Naive thymus-derived CD4-positive, alpha-beta T cell (primary cell): ENCODE data around the gene ABCA6. TPM values are rescaled to one million over a fixed set of nuclear protein-coding genes. Genes with fewer than 3 reads are reported as not detected.

Source experiments
- ATAC-seq: fragments of 150-1000 bp; cut with Tn5 transposase; 2 replicates; pipeline ENCODE4 v1.10.0; 2021; ENCODE audit warnings: mild to moderate bottlenecking, moderate library complexity
- CTCF ChIA-PET: fragments of 350-600 bp; sonication (Branson Sonifier 250); formaldehyde crosslinking; loops from one replicate; lab custom pipeline; 2021; ENCODE audit warnings: antibody characterized with exemption; lab: Charles Lee
- POLR2A ChIA-PET: fragments of 350-600 bp; sonication (Branson Sonifier 250); formaldehyde crosslinking; loops from one replicate; lab custom pipeline; 2021; ENCODE audit warnings: antibody characterized with exemption, inconsistent platforms; lab: Charles Lee
- DNase-seq, 9 donors: peaks; one replicate each; pipeline versions ENCODE4 v3.0.0 to v3.0.0-alpha.2; 2020 to 2022; ENCODE audit warnings: mixed read lengths in 1 of 9
- H3K27ac ChIP-seq: one replicate; pipeline ENCODE4 v1.7.0; 2013; ENCODE audit warnings: mild to moderate bottlenecking, low read depth, low read length, moderate library complexity
- H3K27me3 ChIP-seq, 2 donors: one replicate each; pipeline ENCODE4 v1.7.0; 2013; ENCODE audit warnings: low read length in 2 of 2, mild to moderate bottlenecking in 2 of 2, moderate library complexity in 2 of 2; ENCODE audit not compliant: control insufficient read depth in 2 of 2, insufficient read depth in 2 of 2
- H3K36me3 ChIP-seq, 3 experiments: 1 replicate in 2 of 3; 2 replicates in 1 of 3; pipeline ENCODE4 v1.7.0; 2013; ENCODE audit warnings: low read length in 3 of 3, mild to moderate bottlenecking in 3 of 3, moderate library complexity in 1 of 3; ENCODE audit not compliant: insufficient read depth in 3 of 3, control insufficient read depth in 2 of 3
- H3K4me1 ChIP-seq, 2 donors: one replicate each; pipeline ENCODE4 v1.7.0; 2013; ENCODE audit warnings: low read length in 2 of 2, mild to moderate bottlenecking in 2 of 2, moderate library complexity in 1 of 2; ENCODE audit not compliant: control insufficient read depth in 2 of 2, insufficient read depth in 2 of 2
- H3K4me3 ChIP-seq: 2 replicates; pipeline ENCODE4 v1.7.0; 2013; ENCODE audit warnings: mild to moderate bottlenecking, low read length
- H3K9me3 ChIP-seq, 3 experiments: 1 replicate in 2 of 3; 2 replicates in 1 of 3; pipeline ENCODE4 v1.7.0; 2013; ENCODE audit warnings: low read length in 3 of 3; ENCODE audit not compliant: control insufficient read depth in 2 of 3
- H3K27ac Mint-ChIP-seq, 9 donors: one replicate each; pipeline ENCODE4 v1.8.0; 2020 to 2022; ENCODE audit warnings: mixed read lengths in 9 of 9, mild to moderate bottlenecking in 8 of 9, moderate library complexity in 5 of 9, inconsistent platforms in 2 of 9
- H3K27me3 Mint-ChIP-seq, 5 donors: one replicate each; pipeline ENCODE4 v1.8.0; 2021 to 2022; ENCODE audit warnings: mixed read lengths in 5 of 5, mild to moderate bottlenecking in 1 of 5
- H3K36me3 Mint-ChIP-seq, 5 donors: one replicate each; pipeline ENCODE4 v1.8.0; 2020 to 2022; ENCODE audit warnings: mixed read lengths in 5 of 5, mild to moderate bottlenecking in 3 of 5, inconsistent platforms in 1 of 5
- H3K4me1 Mint-ChIP-seq, 7 donors: one replicate each; pipeline ENCODE4 v1.8.0; 2020 to 2022; ENCODE audit warnings: mixed read lengths in 7 of 7, mild to moderate bottlenecking in 3 of 7, inconsistent platforms in 1 of 7
- H3K4me3 Mint-ChIP-seq, 10 donors: one replicate each; pipeline ENCODE4 v1.8.0; 2020 to 2022; ENCODE audit warnings: mild to moderate bottlenecking in 10 of 10, mixed read lengths in 10 of 10, moderate library complexity in 6 of 10, inconsistent platforms in 2 of 10
- H3K9me3 Mint-ChIP-seq, 11 donors: one replicate each; pipeline ENCODE4 v1.8.0; 2020 to 2022; ENCODE audit warnings: mixed read lengths in 11 of 11, mild to moderate bottlenecking in 4 of 11, inconsistent platforms in 1 of 11, moderate library complexity in 1 of 11
- intact Hi-C, 2 donors: fragments of 100-400 bp; cut with micrococcal nuclease; formaldehyde crosslinking; loops; one replicate each; pipeline ENCODE4 v1.15.1; 2023
- polyA plus RNA-seq, 2 donors: library from polyadenylated mRNA; unstranded; fragments of 300-500 nt; fragmentation: Illumina TruSeq; gene quantifications; one replicate each; pipeline ENCODE4 v1.2.3, GENCODE V29; 2021
- total RNA-seq, 6 experiments: library from RNA in 5 of 6; stranded (reverse) in 5 of 6; gene quantifications; 1 replicate in 5 of 6; 2 replicates in 1 of 6; pipeline ENCODE4 v1.2.3 and lab custom pipeline; 2021 to 2026

The ABCA6 gene
- total and polyA plus RNA-seq, 7 experiments from 2014 or later, result 0.24 to 1.1 (median 0.93) TPM; not detected in 2

DNA sequence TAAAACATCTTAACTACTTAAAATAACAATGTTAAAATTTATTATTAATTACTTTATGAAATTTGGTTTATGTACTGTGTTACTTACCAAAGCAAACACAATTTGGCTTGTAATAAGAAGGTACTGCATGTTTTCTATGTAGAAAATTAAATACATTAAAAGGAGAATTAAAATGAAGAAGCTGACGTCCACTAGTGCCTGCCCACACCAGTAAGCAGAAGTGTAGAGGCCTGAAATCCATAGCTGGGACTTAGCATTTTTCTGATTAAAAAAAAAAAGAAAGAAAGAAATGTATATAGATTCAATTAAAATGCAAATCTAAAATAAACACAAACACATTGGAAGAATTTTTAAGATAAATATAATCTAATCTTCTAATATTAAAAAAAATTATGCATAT lies 45.2 kb downstream of the ABCA6 start:
- Mint-ChIP-seq H3K36me3 (no peaks in the 10 kb centered on the region), H3K4me3 (no peak overlapping the region), H3K27ac (no peak overlapping the region), H3K27me3 (peaks cover 0 to 16% (median 7%) of the 10 kb centered on the region in 5 donors), H3K9me3 (no peaks in the 10 kb centered on the region), H3K4me1 (peaks cover 0 to 11% (median 6%) of the 10 kb centered on the region in 7 donors)
- H3K9me3 ChIP-seq, result no peaks in the 10 kb centered on the region
- H3K27me3 ChIP-seq, result no peaks in the 10 kb centered on the region
- no peaks in the 10 kb centered on the region for H3K4me1 ChIP-seq
- no peak overlapping the region for H3K4me3 ChIP-seq
- intact Hi-C loops, result no loop called here
- no peak for DNase-seq
- ChIA-PET POLR2A (no interaction called here), CTCF (no interaction called here)
- no peaks in the 10 kb centered on the region for H3K36me3 ChIP-seq
- ATAC-seq, result no peak
- no peak overlapping the region for H3K27ac ChIP-seq

DNA sequence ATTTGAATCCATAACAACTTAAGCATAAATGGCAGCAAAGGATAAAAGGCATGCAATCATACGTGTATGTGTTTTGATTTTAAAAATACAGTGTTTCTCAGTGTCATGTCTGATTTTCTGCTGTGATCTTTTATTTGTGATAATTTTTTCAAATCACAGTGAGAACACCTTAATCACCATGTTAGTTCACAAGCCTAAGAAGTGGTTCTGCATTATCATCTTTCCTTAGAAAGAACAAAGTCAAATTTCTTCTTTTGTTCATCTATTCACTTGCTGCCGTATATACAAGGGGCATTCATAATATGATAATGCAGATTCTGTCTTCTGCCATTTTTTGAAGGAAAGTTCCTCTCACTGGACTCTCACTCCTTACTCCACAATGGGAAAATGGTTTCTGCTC lies 47.7 kb downstream of the ABCA6 start:
- no peaks in the 10 kb centered on the region for H3K36me3 Mint-ChIP-seq
- CTCF ChIA-PET, result no interaction called here

DNA sequence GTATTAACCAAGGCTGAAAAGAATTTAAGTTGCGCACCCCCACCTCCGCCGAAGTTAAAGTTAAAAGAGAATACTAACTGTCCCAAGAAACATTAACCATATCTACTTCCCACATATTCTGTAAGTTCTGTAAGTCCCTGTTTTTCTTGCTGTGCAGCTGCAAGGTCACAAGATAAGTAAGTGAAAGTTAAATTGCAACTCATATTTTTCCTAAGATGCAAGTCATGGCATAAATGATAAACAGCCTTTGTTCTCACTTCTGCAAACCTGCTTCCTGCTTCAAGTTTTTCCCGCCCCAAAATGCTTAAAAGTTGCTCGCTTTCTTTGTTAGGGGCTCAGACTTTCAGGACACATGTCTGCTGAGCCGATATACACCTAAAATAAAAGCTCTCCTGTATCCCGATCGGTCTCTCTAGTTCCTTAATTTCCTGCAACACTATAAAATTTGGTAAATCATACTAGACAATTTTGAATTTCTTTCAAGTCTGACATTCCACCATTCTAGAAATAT lies 48.4 kb downstream of the ABCA6 start:
- no peak overlapping the region for H3K4me3 ChIP-seq
- intact Hi-C loops, result no loop called here
- no peaks in the 10 kb centered on the region for H3K9me3 ChIP-seq
- Mint-ChIP-seq H3K4me1 (peaks cover 0 to 11% (median 6%) of the 10 kb centered on the region in 7 donors), H3K27ac (no peak overlapping the region), H3K4me3 (peak overlapping the region in 6 of 10 donors; percentile 3 to 69 (median 46)), H3K9me3 (peaks cover 0 to 3% (median 0%) of the 10 kb centered on the region in 11 donors), H3K36me3 (no peaks in the 10 kb centered on the region), H3K27me3 (peaks cover 3 to 21% (median 9%) of the 10 kb centered on the region in 5 donors)
- no peaks in the 10 kb centered on the region for H3K4me1 ChIP-seq
- ATAC-seq (no peak), DNase-seq (no peak)
- ChIA-PET POLR2A (no interaction called here), CTCF (no interaction called here)
- no peak overlapping the region for H3K27ac ChIP-seq
- no peaks in the 10 kb centered on the region for H3K36me3 ChIP-seq
- no peaks in the 10 kb centered on the region for H3K27me3 ChIP-seq

More for the DNA sequence above, 47.7 kb downstream of the ABCA6 start:
- DNase-seq (no peak), ATAC-seq (no peak)
- no peak overlapping the region for H3K27ac Mint-ChIP-seq
- H3K27me3 Mint-ChIP-seq, result peaks cover 3 to 21% (median 7%) of the 10 kb centered on the region in 5 donors
- no peaks in the 10 kb centered on the region for H3K9me3 ChIP-seq
- POLR2A ChIA-PET, result no interaction called here
- H3K27me3 ChIP-seq, result no peaks in the 10 kb centered on the region
- no peaks in the 10 kb centered on the region for H3K36me3 ChIP-seq
- H3K27ac ChIP-seq, result no peak overlapping the region
- peaks cover 0 to 11% (median 6%) of the 10 kb centered on the region in 7 donors for H3K4me1 Mint-ChIP-seq
- no peaks in the 10 kb centered on the region for H3K4me1 ChIP-seq
- no peaks in the 10 kb centered on the region for H3K9me3 Mint-ChIP-seq
- intact Hi-C loops, result no loop called here
- H3K4me3 ChIP-seq, result no peak overlapping the region
- H3K4me3 Mint-ChIP-seq, result no peak overlapping the region

DNA sequence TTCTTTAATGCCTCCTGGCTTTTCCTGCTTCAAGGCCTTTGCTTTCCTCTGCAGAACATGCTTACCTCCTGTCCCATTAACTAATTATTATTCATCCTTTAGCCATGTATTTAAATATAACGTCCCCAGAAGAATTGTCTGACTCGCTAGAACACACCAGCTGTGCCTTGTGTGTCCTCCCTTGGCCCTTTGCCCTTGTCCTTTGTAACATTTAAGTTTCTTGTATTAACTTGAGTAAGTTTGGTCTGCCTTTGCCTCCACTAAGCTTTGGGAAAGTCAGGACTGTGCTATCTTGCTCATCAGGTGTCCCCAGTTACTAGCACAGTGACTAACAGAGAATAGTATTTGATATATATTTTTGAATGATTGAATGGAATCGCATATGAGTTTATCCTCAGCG lies 51.3 kb downstream of the ABCA6 start:
- intact Hi-C loops, result no loop called here
- Mint-ChIP-seq H3K9me3 (peaks cover 0 to 3% (median 0%) of the 10 kb centered on the region in 11 donors), H3K4me1 (peaks cover 0 to 8% (median 6%) of the 10 kb centered on the region in 7 donors), H3K4me3 (no peak overlapping the region), H3K27ac (no peak overlapping the region), H3K27me3 (peaks cover 3 to 21% (median 9%) of the 10 kb centered on the region in 5 donors), H3K36me3 (no peaks in the 10 kb centered on the region)
- ATAC-seq (no peak), DNase-seq (no peak)
- CTCF ChIA-PET, result no interaction called here
- H3K4me3 ChIP-seq, result no peak overlapping the region
- no peaks in the 10 kb centered on the region for H3K27me3 ChIP-seq
- H3K9me3 ChIP-seq, result no peaks in the 10 kb centered on the region
- no peak overlapping the region for H3K27ac ChIP-seq
- POLR2A ChIA-PET, result no interaction called here
- no peaks in the 10 kb centered on the region for H3K4me1 ChIP-seq
- H3K36me3 ChIP-seq, result no peaks in the 10 kb centered on the region

DNA sequence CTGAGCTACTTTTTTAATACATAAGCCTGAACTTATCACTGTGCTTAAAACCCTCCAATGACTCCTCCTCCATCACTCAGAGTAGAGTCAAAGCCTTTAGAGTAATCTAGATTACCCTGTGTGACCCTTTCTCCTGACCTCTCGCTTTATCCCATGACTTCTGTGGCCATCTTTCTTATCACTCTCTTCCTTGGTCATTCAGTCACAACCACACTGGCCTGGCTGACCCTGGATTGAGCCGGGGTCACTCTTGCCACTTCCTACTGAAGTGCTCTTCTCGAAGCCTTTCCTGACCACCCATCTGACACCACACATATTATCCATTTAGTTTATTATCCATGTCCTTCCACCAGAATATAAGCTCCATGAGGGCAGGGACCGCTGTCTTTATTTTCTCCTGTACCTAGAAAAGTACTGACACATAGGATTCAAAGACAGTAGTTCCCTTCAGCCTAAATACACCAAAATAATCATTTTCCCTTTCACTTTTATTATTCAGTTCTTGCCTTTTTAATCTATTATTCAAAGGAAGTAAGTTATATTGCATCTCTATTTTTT lies 53.0 kb downstream of the ABCA6 start:
- Mint-ChIP-seq H3K9me3 (peaks cover 0 to 3% (median 0%) of the 10 kb centered on the region in 11 donors), H3K4me1 (peaks cover 0 to 7% (median 6%) of the 10 kb centered on the region in 7 donors), H3K36me3 (no peaks in the 10 kb centered on the region), H3K4me3 (no peak overlapping the region), H3K27me3 (peaks cover 3 to 19% (median 9%) of the 10 kb centered on the region in 5 donors), H3K27ac (no peak overlapping the region)
- Histone ChIP-seq H3K9me3 (no peaks in the 10 kb centered on the region), H3K4me3 (no peak overlapping the region), H3K27ac (no peak overlapping the region), H3K36me3 (no peaks in the 10 kb centered on the region), H3K27me3 (no peaks in the 10 kb centered on the region), H3K4me1 (no peaks in the 10 kb centered on the region)
- ATAC-seq (no peak), DNase-seq (no peak)
- ChIA-PET CTCF (no interaction called here), POLR2A (no interaction called here)
- intact Hi-C loops, result no loop called here

DNA sequence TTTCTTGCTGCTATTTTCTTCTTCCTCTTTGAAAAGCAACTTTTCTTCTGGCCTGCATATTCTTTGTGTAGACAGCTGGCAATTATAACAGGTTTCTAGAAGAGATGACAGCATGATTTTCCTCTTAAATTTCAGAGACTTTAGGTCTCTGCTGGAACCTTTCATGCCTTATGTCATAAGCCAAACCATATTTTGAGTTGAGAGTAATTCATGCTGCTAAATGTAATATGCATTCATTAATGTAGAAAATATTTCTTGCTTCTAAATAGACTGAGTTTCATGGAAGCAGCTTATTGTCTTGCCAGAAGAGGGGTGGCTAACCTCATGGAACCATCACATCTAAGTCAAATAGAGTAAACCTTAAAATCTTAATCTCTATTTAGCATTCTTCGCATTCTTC lies 55.1 kb downstream of the ABCA6 start:
- no peaks in the 10 kb centered on the region for H3K4me1 Mint-ChIP-seq
- Histone ChIP-seq H3K27ac (no peak overlapping the region), H3K4me3 (no peak overlapping the region), H3K9me3 (no peaks in the 10 kb centered on the region), H3K4me1 (no peaks in the 10 kb centered on the region), H3K27me3 (no peaks in the 10 kb centered on the region), H3K36me3 (no peaks in the 10 kb centered on the region)
- peaks cover 0 to 9% (median 0%) of the 10 kb centered on the region in 11 donors for H3K9me3 Mint-ChIP-seq
- POLR2A ChIA-PET, result no interaction called here
- DNase-seq (no peak), ATAC-seq (no peak)
- H3K27me3 Mint-ChIP-seq, result peaks cover 0 to 10% (median 5%) of the 10 kb centered on the region in 5 donors
- no peak overlapping the region for H3K27ac Mint-ChIP-seq
- CTCF ChIA-PET, result no interaction called here
- H3K4me3 Mint-ChIP-seq, result no peak overlapping the region
- H3K36me3 Mint-ChIP-seq, result peaks cover 0 to 12% (median 0%) of the 10 kb centered on the region in 5 donors
- intact Hi-C loops, result no loop called here

DNA sequence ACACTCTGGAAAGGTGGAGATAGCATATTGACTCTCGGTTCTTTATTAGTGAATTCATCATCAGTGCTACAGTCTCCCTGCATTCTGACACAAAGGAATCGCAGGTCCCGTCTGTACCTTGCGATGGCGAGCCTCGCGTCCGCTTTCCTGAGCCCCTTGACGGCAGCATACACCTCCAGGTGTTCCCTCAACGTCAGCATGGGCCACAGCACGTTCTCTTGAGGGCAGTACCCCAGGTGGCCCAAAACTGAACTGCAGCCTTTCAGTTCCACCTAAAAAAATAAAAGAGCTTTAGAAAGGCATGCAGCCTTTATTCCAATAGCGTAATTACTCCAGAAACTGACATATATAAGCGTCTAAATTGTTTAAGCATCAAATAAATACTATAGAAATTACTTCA lies 56.8 kb downstream of the ABCA6 start:
- H3K36me3 Mint-ChIP-seq, result peaks cover 0 to 12% (median 0%) of the 10 kb centered on the region in 5 donors
- CTCF ChIA-PET, result no interaction called here
- intact Hi-C loops, result no loop called here
- H3K4me1 Mint-ChIP-seq, result no peaks in the 10 kb centered on the region
- no peak overlapping the region for H3K27ac Mint-ChIP-seq
- H3K9me3 ChIP-seq, result no peaks in the 10 kb centered on the region
- no peaks in the 10 kb centered on the region for H3K27me3 ChIP-seq
- POLR2A ChIA-PET, result no interaction called here
- no peak overlapping the region for H3K4me3 Mint-ChIP-seq
- DNase-seq (no peak), ATAC-seq (no peak)
- no peak overlapping the region for H3K27ac ChIP-seq
- no peaks in the 10 kb centered on the region for H3K4me1 ChIP-seq
- no peaks in the 10 kb centered on the region for H3K36me3 ChIP-seq
- H3K9me3 Mint-ChIP-seq, result peaks cover 0 to 12% (median 0%) of the 10 kb centered on the region in 11 donors
- peaks cover 0 to 12% (median 5%) of the 10 kb centered on the region in 5 donors for H3K27me3 Mint-ChIP-seq
- no peak overlapping the region for H3K4me3 ChIP-seq
